HG02870 (cell line): ENCODE results near the gene C3orf18.

ENCODE experiments used
- ATAC-seq: cut with Tn5 transposase; IDR thresholded peaks from one replicate; pipeline ENCODE4 v1.9.1; 2021; ENCODE audit warnings: mild to moderate bottlenecking, moderate library complexity; ENCODE audit not compliant: unreplicated experiment

C3orf18 gene

GRCh38 chr3:50567386-50568167, at the start of gene C3orf18:
TSS of gene C3orf18 (minus strand) at chr3:50567747. CDS start at chr3:50565699, 2,048 bp downstream.
- peak; percentile 79 for ATAC-seq

DNA sequence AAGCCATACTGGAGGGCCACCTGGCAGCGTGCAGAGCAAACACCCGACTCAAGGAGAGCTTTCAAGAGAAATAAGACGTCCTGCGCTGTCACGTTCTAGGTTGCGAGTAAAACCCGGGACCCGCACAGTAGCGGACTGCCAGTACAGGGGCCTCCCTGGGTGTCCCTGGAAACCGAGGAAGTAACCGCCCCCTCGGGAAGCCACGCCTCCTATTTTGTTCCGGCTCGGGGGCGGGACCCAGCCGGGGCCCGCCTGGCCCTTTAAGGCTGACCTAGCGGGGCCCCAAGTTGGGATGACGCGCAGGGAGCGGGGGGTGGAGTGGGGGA, 49.2 kb upstream of the C3orf18 start:
- peak; percentile 55 for ATAC-seq

DNA sequence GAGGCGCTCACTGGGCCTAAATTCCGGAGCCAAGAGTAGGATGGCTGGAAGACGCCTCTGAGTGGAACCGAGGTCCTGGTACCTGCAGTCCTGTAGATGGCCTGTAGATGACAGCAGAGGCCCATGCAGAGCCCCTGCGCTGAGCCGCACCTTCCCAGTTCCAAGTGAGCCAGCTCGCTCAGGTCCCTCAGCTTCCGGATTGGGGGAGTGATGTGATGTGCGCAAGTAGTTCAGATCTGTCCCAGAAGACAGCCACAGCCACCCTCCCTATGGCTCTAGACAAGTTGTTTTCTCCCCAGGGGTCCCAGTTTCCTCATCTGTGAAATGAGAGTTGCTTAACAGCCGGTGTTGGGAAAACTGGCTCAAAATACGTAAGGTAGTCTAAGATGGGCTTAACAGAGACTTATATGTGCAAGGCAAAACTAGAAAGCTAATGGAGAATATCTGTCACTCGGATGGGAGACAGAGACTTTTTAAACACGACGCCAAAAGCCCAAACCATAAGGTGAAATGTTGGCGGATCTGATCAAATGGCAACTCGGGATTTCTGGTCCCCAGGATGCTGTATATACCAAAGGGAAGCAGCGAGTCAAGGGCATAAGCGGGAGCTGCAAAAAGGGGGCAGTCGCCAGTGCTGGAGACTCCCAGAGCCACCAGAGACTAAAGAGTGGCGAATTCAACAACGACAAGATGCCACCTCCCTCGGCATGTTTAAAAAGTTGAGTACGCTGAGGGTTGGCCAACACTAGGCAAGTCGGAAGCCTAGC, 48.6 kb upstream of the C3orf18 start:
- ATAC-seq: peak; percentile 30

- no peak for ATAC-seq
These were observed 47.6 kb upstream of the C3orf18 start for GRCh38 chr3:50615190-50615589.

DNA sequence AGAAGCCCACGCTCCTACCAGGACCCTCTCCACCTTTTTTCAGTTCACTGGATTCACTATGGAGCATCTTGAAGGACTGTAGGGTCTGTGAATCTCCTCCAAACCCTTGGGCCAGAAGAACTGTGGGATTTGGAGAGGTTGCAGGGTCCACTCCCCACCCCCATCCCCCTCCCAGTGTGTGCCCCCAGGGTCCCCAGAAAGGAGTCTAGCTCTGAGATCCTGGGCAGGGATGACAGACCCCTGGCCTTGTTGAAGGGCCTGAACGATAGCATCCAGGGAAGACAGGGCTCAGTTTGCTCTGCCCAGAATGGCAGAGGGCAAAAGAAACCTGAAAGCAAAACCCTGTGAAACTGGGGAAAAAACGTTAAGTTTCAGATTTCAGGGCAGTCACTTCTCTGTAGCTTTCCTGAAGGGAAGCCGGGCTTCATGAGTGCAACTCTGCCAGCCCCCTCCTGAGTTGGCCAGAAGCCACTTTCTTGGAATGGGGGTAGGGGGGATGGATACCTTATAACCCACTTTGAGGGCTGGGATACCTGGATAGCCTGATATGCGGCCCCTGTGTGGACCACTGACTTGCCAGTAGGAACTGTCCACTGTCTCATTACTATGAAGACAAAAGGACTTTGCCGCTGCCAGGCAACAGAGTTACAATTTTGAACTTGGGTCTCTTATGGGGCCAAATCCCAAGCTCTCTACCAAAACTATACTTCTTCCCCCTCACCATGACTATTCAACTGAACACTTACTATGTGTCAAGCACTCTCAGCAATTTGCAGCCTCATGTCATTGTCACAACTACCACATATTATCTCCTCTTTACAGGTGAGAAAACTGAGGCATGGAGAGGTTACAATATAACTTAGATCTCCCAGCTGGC, 45.7 kb upstream of the C3orf18 start:
- ATAC-seq: no peak

DNA sequence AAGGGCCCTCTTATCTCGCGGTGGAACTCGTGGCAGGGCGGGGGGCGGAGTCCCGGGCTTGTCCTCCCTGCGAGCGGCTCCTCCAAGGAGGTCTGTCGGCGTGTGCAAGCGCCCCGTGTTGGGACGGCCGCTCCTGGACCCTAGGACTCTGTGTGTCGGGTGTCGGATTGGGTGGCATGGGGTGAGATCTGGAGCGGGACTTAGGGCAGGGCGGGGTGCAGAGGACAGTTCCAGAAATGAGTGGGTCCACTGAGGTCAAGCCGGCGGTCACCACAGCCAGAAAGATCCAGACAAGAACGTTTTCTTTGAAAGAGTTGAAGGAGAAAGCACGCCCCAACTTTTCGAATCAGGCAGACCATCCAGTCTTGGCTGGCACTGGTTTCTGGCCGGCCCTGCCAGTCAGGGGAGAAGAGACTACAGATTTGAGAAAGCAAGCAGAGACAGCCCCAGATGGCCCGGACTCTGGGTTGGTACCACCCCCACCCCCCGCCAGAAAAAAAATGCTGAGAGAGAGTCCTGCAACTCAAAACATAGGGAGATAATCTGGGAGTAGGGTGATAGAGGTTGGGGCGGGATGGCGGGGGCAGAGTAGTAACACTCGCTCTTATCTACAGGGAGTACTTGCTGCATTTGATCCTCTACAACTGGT, 44.8 kb upstream of the C3orf18 start:
- ATAC-seq: peak; percentile 12

- ATAC-seq: peak; percentile 69
These were observed 44.1 kb upstream of the C3orf18 start, which contains the start of gene CISH for GRCh38 chr3:50611464-50612233. TSS of gene CISH (minus strand) at chr3:50611774. CDS start at chr3:50611650, 124 bp downstream.

DNA sequence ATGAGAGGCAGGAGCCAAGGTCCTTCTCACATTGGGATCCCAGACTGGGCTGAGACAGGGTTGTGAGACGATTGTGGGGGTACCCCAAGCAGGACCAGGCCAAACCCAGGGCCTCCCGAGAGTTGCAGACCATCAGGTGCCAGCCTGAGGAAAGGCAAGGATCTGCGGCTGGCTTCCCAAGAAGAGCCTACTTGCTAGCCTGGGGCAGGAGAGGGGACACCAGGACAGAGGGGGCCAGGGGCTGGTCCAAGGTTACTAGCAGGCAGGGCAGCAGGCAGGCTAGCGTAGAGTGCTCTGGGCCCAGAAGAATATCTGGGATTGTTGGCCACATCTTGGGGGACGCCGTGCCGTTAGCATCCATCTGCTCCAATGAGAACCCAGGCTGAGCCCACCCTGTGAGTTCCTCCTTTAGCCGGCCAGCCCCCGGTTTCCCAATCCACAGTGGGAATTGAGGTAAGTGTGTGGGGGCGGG, 43.5 kb upstream of the C3orf18 start:
- ATAC-seq: no peak

GRCh38 chr3:50610181-50610971, 42.8 kb upstream of the C3orf18 start:
- ATAC-seq: no peak

- ATAC-seq: no peak
These were observed 42.2 kb upstream of the C3orf18 start for GRCh38 chr3:50609763-50610085.

- no peak for ATAC-seq
These were observed 41.7 kb upstream of the C3orf18 start for GRCh38 chr3:50609071-50609762.

- ATAC-seq: no peak
These were observed 40.7 kb upstream of the C3orf18 start for GRCh38 chr3:50608278-50608677.

- no peak for ATAC-seq
These were observed 39.9 kb upstream of the C3orf18 start for GRCh38 chr3:50607271-50608091.

GRCh38 chr3:50606596-50606995, 39.0 kb upstream of the C3orf18 start:
- ATAC-seq: no peak

DNA sequence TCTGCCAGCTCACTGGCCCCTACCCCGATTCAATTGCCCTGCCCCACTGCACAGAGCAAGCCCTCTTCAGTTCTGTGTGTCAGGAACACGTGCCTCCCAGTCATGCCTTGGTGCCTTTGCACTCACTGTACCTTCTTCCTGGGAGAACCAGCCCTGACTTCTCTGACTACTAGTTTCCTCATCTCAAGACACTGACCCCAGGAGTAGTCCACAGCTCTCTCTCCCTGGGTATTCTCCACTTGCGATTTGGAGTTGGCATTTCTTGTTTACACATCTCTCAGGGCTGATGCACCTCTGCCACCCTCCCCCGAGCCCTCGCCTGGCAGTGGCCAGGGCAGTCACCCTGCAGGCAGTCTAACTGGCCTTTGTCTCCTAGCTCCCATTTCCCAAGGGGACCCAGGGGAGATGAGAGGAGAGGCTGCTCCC, 38.4 kb upstream of the C3orf18 start:
- ATAC-seq: no peak

DNA sequence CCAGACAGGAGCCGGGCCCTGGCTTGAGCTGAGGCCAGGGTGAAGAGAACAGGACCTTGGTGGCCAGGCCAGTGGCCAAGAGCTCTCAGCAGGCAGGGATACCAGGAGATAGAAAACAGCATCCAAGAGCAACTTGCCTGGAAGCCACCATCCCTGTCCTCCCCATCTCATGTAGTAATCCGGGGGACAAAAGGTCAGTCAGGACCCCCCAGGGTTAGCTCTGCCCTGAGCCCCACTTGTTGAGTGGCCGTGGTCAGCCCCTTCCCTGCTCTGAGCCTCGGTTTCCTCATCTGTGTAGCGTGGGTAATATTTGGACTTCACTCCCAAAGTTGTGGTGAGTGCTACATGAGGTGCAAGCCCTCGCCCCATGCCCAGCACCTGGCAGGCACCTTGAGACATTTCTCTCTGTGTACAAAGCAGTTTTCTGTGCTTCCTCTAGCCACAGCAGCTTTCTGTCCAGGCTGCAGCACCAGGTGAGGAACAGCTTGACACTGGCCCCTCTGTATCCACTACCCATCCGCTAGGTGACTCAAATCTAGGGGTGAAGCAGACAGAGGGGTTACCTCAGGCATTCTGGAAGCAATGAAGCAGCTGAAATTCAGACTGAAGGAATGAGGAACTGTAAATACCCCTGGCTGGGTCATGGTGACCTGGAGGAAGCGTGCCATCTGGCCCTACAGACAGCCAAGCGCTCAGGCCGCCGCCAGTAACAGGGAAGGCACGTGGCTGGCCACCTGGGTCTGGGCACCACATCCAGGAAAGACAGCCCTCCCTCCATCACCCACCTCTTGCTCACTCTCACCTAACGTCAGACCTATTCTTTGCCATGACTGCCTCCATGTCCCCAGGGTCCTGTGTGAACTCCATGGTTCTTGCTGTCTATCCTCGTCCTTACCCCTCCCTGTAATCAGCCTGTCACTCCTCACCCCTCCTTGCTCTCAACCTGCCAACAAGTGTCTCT, 37.4 kb upstream of the C3orf18 start:
- ATAC-seq: no peak
